Endothelial cell of umbilical vein (primary cell): ENCODE results near the gene GDF2.

ENCODE experiments used
- EZH2 ChIP-seq: IDR thresholded peaks from 2 replicates; pipeline ENCODE4 v1.6.1; 2012; ENCODE audit warnings: borderline replicate concordance, low read depth, mild to moderate bottlenecking, moderate library complexity, low read length, inconsistent platforms; ENCODE audit not compliant: severe bottlenecking
- FOS ChIP-seq: IDR thresholded peaks from 2 replicates; pipeline ENCODE4 v1.6.1; 2011; ENCODE audit warnings: mild to moderate bottlenecking, low read length, moderate library complexity, borderline replicate concordance; ENCODE audit not compliant: insufficient read depth
- GATA2 ChIP-seq: IDR thresholded peaks from 2 replicates; pipeline ENCODE4 v1.7.0; 2011; ENCODE audit warnings: low read depth, mild to moderate bottlenecking, moderate library complexity, mixed read lengths, low read length; ENCODE audit not compliant: insufficient read length, insufficient read depth
- MYC ChIP-seq: IDR thresholded peaks from one replicate; pipeline ENCODE4 v1.6.1; 2011; ENCODE audit warnings: mild to moderate bottlenecking, low read depth, low read length
- POLR2A ChIP-seq: IDR thresholded peaks from 2 replicates; pipeline ENCODE4 v1.6.1; 2012; ENCODE audit warnings: low read depth, mild to moderate bottlenecking, control low read depth, low read length
- POLR2AphosphoS5 ChIP-seq: IDR thresholded peaks from 2 replicates; pipeline ENCODE4 v1.6.1; 2012; ENCODE audit warnings: low read depth, mild to moderate bottlenecking, control low read depth, low read length, moderate library complexity; ENCODE audit not compliant: insufficient read depth
- TF ChIP-seq, protein P1 (sequence below), 2 donors: IDR thresholded peaks; 1 replicate in 1 of 2; 2 replicates in 1 of 2; pipeline ENCODE4 v1.5.1; 2011; ENCODE audit warnings: low read length in 2 of 2, mild to moderate bottlenecking in 2 of 2, moderate library complexity in 2 of 2, control low read depth in 1 of 2, inconsistent platforms in 1 of 2, low read depth in 1 of 2; ENCODE audit not compliant: insufficient read depth in 1 of 2; ENCODE audit errors: extremely low read depth in 1 of 2
- TF ChIP-seq, protein P2 (sequence below): IDR thresholded peaks from 2 replicates; pipeline ENCODE4 v1.6.1; 2011; ENCODE audit not compliant: insufficient read depth, insufficient read length

DNA sequence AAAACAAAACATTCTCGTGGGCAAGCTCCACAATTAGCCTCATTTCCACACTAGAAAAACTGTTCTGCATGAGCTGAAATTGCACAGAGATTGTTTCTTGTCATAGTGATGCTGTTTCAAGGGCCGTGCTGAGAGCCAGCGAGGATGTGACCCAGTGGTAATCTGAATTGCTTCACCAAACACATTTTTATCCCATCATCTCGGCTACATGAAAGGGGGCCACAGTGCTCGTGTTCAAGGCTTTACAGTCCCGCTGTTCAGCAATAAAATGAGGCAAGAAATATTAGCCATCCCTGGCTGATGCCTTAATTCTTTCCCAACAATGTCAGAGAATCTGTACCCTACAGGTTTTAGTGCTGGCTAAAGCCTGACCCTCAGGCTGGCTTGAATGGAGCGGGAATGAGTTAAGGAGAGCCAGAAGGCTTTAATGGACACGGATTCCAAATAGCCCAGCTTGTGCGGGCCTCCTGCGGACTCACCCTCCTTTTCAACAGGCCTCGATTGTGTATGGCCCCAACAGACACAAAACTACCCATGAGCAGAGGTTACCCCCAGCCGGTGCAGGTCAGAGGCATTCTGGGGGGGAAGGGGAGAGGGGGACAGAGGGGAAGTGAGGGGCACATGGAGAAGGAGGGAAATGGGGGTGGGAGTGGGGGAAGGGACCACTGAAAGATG is 24.3 kb upstream of the GDF2 start:
- TF ChIP-seq EZH2 (no peak), FOS (no peak), POLR2AphosphoS5 (no peak), POLR2A (no peak), GATA2 (no peak), MYC (no peak)
- TF ChIP-seq, protein P1, sequence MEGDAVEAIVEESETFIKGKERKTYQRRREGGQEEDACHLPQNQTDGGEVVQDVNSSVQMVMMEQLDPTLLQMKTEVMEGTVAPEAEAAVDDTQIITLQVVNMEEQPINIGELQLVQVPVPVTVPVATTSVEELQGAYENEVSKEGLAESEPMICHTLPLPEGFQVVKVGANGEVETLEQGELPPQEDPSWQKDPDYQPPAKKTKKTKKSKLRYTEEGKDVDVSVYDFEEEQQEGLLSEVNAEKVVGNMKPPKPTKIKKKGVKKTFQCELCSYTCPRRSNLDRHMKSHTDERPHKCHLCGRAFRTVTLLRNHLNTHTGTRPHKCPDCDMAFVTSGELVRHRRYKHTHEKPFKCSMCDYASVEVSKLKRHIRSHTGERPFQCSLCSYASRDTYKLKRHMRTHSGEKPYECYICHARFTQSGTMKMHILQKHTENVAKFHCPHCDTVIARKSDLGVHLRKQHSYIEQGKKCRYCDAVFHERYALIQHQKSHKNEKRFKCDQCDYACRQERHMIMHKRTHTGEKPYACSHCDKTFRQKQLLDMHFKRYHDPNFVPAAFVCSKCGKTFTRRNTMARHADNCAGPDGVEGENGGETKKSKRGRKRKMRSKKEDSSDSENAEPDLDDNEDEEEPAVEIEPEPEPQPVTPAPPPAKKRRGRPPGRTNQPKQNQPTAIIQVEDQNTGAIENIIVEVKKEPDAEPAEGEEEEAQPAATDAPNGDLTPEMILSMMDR (IDR thresholded peaks at IDR 0.05; ENCODE audit: extremely low read depth in 1 of 2, insufficient read depth in 1 of 2, low read depth in 1 of 2, low read length in 2 of 2): no peak
- TF ChIP-seq, protein P2, sequence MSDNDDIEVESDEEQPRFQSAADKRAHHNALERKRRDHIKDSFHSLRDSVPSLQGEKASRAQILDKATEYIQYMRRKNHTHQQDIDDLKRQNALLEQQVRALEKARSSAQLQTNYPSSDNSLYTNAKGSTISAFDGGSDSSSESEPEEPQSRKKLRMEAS: no peak
